ENCODE measurements around the gene CHEK1. TPM values are rescaled to one million over a fixed set of nuclear protein-coding genes. Genes with fewer than 3 reads are reported as not detected.

Gene CHEK1
- total RNA-seq, 4 donors from 2014 or later = 0.42 to 0.56 TPM; not detected in 2

GRCh38 chr11:125600663-125601062 lies 24.3 kb upstream of the CHEK1 start:
- Histone ChIP-seq H3K4me3 (no peak overlapping the region), H3K4me1 (peaks cover 0 to 3% of the 10 kb centered on the region in 2 donors), H3K36me3 (peaks cover 0 to 82% of the 10 kb centered on the region in 2 donors), H3K9me3 (no peaks in the 10 kb centered on the region), H3K27me3 (no peaks in the 10 kb centered on the region), H3K27ac (no peak overlapping the region)
- ATAC-seq = no peak
- in situ Hi-C loops (cut with MboI; ENCODE audit: low sequenced_read_pairs in 4 of 4) (loop anchor here in 2 of 4 donors (25.0 kb wide), 2 partner anchors 287 to 637 kb away; partner anchors contain the start of gene HYLS1 (in 2 of the 2)), intact Hi-C loops (cut with DNase I; ENCODE audit: low total_unique reads) (no loop called here)
- DNase-seq = no peak
- TF ChIP-seq POLR2A (IDR thresholded peaks at IDR 0.05) = no peak
- TF ChIP-seq, protein P1, sequence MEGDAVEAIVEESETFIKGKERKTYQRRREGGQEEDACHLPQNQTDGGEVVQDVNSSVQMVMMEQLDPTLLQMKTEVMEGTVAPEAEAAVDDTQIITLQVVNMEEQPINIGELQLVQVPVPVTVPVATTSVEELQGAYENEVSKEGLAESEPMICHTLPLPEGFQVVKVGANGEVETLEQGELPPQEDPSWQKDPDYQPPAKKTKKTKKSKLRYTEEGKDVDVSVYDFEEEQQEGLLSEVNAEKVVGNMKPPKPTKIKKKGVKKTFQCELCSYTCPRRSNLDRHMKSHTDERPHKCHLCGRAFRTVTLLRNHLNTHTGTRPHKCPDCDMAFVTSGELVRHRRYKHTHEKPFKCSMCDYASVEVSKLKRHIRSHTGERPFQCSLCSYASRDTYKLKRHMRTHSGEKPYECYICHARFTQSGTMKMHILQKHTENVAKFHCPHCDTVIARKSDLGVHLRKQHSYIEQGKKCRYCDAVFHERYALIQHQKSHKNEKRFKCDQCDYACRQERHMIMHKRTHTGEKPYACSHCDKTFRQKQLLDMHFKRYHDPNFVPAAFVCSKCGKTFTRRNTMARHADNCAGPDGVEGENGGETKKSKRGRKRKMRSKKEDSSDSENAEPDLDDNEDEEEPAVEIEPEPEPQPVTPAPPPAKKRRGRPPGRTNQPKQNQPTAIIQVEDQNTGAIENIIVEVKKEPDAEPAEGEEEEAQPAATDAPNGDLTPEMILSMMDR (IDR thresholded peaks at IDR 0.05 in 4 of 5, conservative IDR thresholded peaks at IDR 0.05 in 1 of 5) = no peak

DNA sequence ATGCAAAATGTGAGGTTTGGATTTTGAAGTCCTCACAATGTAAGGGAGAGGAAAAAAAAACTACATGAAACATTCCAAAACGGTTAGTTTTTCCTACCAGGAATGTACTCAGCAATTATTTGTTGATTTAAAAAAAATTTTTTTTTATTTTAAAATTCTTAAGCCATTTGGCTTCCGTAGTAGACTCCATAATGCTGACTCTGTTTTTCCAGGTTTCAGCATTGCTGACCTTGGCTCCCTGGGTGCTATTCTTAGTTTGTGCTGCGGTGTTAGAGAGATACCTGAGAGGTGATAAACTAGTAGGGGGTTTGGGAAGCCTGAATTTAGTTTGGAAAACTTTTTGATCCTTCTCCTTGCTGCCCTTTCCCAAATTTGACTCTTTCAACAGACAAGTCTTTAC lies 21.8 kb upstream of the CHEK1 start:
- Histone ChIP-seq H3K9me3 (no peaks in the 10 kb centered on the region), H3K27me3 (no peaks in the 10 kb centered on the region), H3K4me3 (no peak overlapping the region), H3K4me1 (peaks cover 0 to 3% of the 10 kb centered on the region in 2 donors), H3K27ac (peak overlapping the region in 1 of 4 donors; percentile 18), H3K36me3 (peaks cover 0 to 97% of the 10 kb centered on the region in 2 donors)
- intact Hi-C loops (cut with DNase I; ENCODE audit: low total_unique reads) (no loop called here), in situ Hi-C loops (cut with MboI; ENCODE audit: low sequenced_read_pairs in 4 of 4) (loop anchor here in 2 of 4 donors (25.0 kb wide), 2 partner anchors 284 to 634 kb away; partner anchors contain the start of gene HYLS1 (in 2 of the 2))
- ATAC-seq (no peak), DNase-seq (no peak)
- no peak for TF ChIP-seq POLR2A (IDR thresholded peaks at IDR 0.05)
- TF ChIP-seq, protein P1 (IDR thresholded peaks at IDR 0.05 in 4 of 5, conservative IDR thresholded peaks at IDR 0.05 in 1 of 5) = no peak

GRCh38 chr11:125605417-125605816 lies 19.5 kb upstream of the CHEK1 start:
- in situ Hi-C loops (cut with MboI; ENCODE audit: low sequenced_read_pairs in 4 of 4) (loop anchor here in 2 of 4 donors (25.0 kb wide), 2 partner anchors 282 to 632 kb away; partner anchors contain the start of gene HYLS1 (in 2 of the 2)), intact Hi-C loops (cut with DNase I; ENCODE audit: low total_unique reads) (loop anchor here (5.0 kb wide), 1 partner anchor 33 kb away; no protein-coding TSS in a partner anchor)
- no peak for DNase-seq
- Histone ChIP-seq H3K27me3 (no peaks in the 10 kb centered on the region), H3K36me3 (peaks cover 0 to 99% of the 10 kb centered on the region in 2 donors), H3K9me3 (no peaks in the 10 kb centered on the region), H3K27ac (no peak overlapping the region), H3K4me1 (peaks cover 0 to 3% of the 10 kb centered on the region in 2 donors), H3K4me3 (no peak overlapping the region)
- TF ChIP-seq, protein P1 (IDR thresholded peaks at IDR 0.05 in 4 of 5, conservative IDR thresholded peaks at IDR 0.05 in 1 of 5) = no peak
- TF ChIP-seq POLR2A (IDR thresholded peaks at IDR 0.05) = no peak
- ATAC-seq = no peak

GRCh38 chr11:125609545-125609944 lies 15.4 kb upstream of the CHEK1 start:
- peaks cover 10 to 99% of the 10 kb centered on the region in 2 donors for H3K36me3 ChIP-seq
- intact Hi-C loops (cut with DNase I; ENCODE audit: low total_unique reads) = loop anchor here (5.0 kb wide), 1 partner anchor 37 kb away; no protein-coding TSS in a partner anchor

More at GRCh38 chr11:125609545-125609944, 15.4 kb upstream of the CHEK1 start:
- Histone ChIP-seq H3K9me3 (no peaks in the 10 kb centered on the region), H3K4me3 (no peak overlapping the region), H3K27me3 (no peaks in the 10 kb centered on the region), H3K4me1 (no peaks in the 10 kb centered on the region), H3K27ac (no peak overlapping the region)
- ATAC-seq = no peak
- in situ Hi-C loops (cut with MboI; ENCODE audit: low sequenced_read_pairs in 4 of 4) = loop anchor here in 2 of 4 donors (25.0 kb wide), 2 partner anchors 278 to 628 kb away; partner anchors contain the start of gene HYLS1 (in 2 of the 2)
- TF ChIP-seq, protein P1 (IDR thresholded peaks at IDR 0.05 in 4 of 5, conservative IDR thresholded peaks at IDR 0.05 in 1 of 5) = no peak
- no peak for TF ChIP-seq POLR2A (IDR thresholded peaks at IDR 0.05)
- no peak for DNase-seq
